Kidney epithelial cell (primary cell): ENCODE measurements around the gene UCHL5. TPM values are rescaled to one million over a fixed set of nuclear protein-coding genes. Genes with fewer than 3 reads are reported as not detected.
A peak's percentile ranks its signal among the peaks of the same experiment; 100 is the strongest.

Experiments used
- DNase-seq: peaks from one replicate; pipeline ENCODE4 v3.0.0-alpha.2; 2010; ENCODE audit warnings: low read depth
- H3K27me3 ChIP-seq: 2 replicates; pipeline ENCODE4 v1.6.0; 2011; ENCODE audit warnings: low read length; ENCODE audit not compliant: control insufficient read depth, insufficient read depth
- H3K36me3 ChIP-seq: 2 replicates; pipeline ENCODE4 v1.5.1; 2011; ENCODE audit warnings: low read length; ENCODE audit not compliant: control insufficient read depth, insufficient read depth
- H3K4me3 ChIP-seq: 2 replicates; pipeline ENCODE4 v1.5.1; 2011; ENCODE audit warnings: low read depth, mild to moderate bottlenecking, control low read depth, low read length
- total RNA-seq: library from RNA; depleted of rRNA; stranded (reverse); fragments of >200 nt; gene quantifications from 2 replicates; pipeline ENCODE4 v1.2.3, GENCODE V29; 2015
- TF ChIP-seq, protein P1 (sequence below): IDR thresholded peaks from 2 replicates; pipeline ENCODE4 v1.5.1; 2011; ENCODE audit warnings: mild to moderate bottlenecking, moderate library complexity, low read length, control low read depth, inconsistent platforms; ENCODE audit not compliant: insufficient read depth, poor library complexity, severe bottlenecking

Gene UCHL5
- total RNA-seq, 1 donor from 2014 or later, result 32.2 TPM

DNA sequence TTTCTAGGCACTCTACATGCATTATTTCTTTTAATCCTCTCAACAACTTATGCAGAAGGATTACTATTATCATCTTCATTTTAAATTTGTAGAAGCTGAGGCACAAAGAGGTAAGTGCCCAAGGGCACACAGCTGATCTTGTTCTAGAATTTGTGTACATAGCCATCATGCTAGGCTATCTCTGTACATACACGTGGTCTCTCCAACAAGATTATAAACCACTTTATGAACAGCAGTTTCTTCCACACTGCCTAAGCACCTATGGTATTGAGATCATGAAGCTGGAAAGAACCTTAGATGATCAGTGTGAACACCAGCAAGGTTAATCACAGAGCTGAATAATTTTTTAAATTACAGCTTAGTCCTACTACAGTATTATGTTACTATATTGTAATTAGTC, 28.9 kb downstream of the UCHL5 start:
- TF ChIP-seq, protein P1, sequence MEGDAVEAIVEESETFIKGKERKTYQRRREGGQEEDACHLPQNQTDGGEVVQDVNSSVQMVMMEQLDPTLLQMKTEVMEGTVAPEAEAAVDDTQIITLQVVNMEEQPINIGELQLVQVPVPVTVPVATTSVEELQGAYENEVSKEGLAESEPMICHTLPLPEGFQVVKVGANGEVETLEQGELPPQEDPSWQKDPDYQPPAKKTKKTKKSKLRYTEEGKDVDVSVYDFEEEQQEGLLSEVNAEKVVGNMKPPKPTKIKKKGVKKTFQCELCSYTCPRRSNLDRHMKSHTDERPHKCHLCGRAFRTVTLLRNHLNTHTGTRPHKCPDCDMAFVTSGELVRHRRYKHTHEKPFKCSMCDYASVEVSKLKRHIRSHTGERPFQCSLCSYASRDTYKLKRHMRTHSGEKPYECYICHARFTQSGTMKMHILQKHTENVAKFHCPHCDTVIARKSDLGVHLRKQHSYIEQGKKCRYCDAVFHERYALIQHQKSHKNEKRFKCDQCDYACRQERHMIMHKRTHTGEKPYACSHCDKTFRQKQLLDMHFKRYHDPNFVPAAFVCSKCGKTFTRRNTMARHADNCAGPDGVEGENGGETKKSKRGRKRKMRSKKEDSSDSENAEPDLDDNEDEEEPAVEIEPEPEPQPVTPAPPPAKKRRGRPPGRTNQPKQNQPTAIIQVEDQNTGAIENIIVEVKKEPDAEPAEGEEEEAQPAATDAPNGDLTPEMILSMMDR, result no peak
- no peak for DNase-seq
- no peaks in the 10 kb centered on the region for H3K36me3 ChIP-seq
- H3K27me3 ChIP-seq, result no peaks in the 10 kb centered on the region
- no peak overlapping the region for H3K4me3 ChIP-seq

DNA sequence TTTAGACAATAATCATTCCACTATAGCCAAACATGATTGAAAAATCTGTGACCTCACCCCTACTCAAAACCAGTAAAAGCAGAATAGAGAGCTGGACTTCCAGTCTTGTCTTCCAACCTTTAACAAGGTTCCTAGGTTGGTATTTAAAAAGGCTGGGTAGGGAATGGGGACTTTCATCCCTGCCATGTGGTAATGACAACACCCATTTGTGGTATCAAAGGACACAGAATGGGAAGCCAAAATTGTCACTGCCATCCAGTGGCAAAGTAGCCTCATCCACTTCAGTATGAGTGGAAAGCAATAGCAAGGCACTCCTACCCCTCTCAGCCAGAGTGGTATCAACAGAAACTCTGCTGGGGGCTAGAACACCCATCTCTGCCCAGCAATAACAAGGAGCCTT, 33.9 kb downstream of the UCHL5 start:
- Histone ChIP-seq H3K36me3 (no peaks in the 10 kb centered on the region), H3K4me3 (no peak overlapping the region), H3K27me3 (no peaks in the 10 kb centered on the region)
- TF ChIP-seq, protein P1, result no peak
- DNase-seq, result no peak

DNA sequence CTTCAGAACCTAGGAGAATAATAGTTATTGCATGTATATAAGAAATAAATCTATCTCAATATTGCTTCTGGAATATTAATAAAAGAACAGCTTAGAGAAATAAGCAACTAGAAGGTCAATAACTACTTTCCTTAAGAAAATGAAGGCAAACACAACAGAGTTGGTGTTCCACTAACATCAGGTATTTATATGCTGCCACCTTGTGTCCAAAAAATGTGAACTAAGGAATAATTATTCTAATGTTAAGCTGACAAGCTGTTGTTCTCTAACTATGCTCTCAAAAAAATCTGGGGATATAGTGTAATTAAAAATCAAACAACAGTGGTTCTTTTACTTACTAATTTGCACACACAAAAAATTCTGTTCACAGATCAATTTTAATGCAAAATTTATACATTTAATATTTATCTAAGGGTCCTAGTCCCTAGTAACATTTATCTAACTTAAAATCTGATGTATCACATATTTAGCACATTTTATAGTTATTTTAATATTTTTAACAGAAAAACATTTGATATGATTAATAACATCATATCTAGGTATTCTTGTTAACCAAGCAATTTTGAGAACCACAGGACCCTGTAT, 39.6 kb downstream of the UCHL5 start:
- peak; percentile 18 for DNase-seq
- no peaks in the 10 kb centered on the region for H3K36me3 ChIP-seq

DNA sequence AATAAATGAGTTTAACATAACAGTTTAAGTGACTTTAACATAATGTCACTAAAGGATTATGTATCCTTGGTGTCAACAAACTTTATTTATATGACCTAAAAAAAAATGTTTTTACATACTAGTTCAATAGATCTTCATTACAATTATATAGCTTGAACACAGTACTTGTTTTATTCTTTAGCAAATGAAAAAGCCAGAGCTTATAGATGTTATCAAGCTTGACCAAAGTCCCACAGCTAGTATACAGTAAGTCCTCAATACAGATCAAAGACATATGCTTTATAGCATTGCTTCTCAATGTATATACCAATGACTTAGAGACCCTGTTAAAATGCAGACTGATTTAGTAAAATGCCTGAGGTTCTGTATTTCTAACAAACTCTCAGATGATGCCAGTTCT, 42.4 kb downstream of the UCHL5 start:
- DNase-seq, result no peak
- TF ChIP-seq, protein P1, result no peak
- no peaks in the 10 kb centered on the region for H3K27me3 ChIP-seq
- no peaks in the 10 kb centered on the region for H3K36me3 ChIP-seq
- H3K4me3 ChIP-seq, result no peak overlapping the region

More for the DNA sequence above, 39.6 kb downstream of the UCHL5 start:
- TF ChIP-seq, protein P1, result peak; percentile 26
- Histone ChIP-seq H3K27me3 (no peaks in the 10 kb centered on the region), H3K4me3 (no peak overlapping the region)

DNA sequence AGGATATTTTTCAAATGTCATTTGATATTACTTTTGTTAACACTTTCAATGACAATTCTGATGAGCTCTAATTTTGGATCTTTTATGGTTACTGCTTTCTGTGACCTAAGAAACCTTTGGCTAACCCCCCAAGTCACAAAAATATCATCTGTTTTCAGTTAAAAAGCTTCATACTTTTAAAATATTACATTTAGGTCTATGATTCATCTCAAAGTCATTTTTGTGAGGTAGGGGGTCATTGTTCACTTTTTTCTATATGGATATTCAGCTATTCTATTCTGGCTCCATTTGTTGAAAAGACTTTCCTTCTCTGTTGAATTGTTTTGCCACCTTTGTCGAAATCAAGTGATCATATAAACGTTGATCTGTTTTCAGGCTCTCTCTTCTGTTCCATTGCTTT, 44.8 kb downstream of the UCHL5 start:
- TF ChIP-seq, protein P1, result no peak
- Histone ChIP-seq H3K27me3 (no peaks in the 10 kb centered on the region), H3K4me3 (no peak overlapping the region), H3K36me3 (no peaks in the 10 kb centered on the region)
- DNase-seq, result no peak

DNA sequence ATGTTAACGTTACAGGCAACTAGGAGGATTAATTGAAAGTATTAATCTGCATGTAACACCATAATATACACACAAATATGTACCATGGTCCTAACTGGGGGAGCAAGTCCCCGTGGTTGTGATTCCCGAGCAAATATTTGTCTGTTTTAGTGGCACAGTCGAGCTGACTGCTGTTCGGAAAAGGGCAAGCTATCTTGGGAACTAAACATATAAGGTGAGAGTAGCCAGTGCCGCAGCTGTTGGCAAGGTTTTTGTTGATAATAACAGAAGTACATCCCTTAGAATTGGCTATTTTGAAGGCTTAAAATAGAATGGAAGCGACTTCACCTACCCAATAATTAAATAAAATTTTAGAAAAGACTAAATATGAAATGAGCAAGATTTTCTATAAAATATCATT, 45.5 kb downstream of the UCHL5 start:
- Histone ChIP-seq H3K36me3 (no peaks in the 10 kb centered on the region), H3K27me3 (no peaks in the 10 kb centered on the region), H3K4me3 (no peak overlapping the region)
- DNase-seq, result no peak
- TF ChIP-seq, protein P1, result no peak
